Measurements from ENCODE around the gene TOMM20. TPM values are rescaled to one million over a fixed set of nuclear protein-coding genes. Genes with fewer than 3 reads are reported as not detected.

The TOMM20 gene
- total and polyA plus RNA-seq, 2 donors (not counting 1 experiment from before 2014, with no cell fraction given) = 25.0 to 77.3 TPM

DNA sequence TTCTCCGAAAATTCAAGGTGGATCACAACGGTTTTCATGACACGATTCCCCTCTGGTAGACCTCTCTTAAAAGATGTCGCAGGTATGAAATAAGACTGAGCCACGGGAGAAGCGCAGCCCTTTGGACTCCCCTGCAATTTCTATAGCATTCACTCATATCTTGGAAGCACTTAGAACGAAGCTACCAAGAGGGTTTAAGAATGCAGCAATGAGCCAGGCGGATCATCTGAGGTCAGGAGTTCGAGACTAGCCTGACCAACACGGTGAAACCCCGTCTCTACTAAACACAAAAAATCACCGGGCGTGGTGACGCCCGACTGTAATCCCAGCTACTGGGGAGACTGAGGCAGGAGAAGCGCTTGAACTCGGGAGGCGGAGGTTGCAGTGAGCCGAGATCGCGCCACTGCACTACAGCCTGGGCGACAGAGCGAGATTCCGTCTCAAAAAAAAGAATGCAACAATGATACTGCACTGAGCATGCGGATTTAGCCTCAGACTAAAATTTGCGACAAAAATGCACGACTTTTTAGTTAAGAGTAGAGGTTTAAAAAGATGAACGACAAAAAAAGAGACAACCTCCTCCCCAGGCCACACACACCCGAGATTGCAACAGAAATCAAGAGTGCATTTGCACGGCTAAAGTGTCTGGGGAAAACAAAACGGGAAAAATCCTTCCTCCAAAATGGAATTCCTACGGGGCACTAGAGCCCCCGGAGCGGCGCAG lies 743 bp downstream of the TOMM20 start:
- no peak for TF ChIP-seq EZH2 (IDR thresholded peaks at IDR 0.05; ENCODE audit: borderline replicate concordance, insufficient read depth, low read depth, low read length, poor library complexity, severe bottlenecking)
- TF ChIP-seq, protein P1, sequence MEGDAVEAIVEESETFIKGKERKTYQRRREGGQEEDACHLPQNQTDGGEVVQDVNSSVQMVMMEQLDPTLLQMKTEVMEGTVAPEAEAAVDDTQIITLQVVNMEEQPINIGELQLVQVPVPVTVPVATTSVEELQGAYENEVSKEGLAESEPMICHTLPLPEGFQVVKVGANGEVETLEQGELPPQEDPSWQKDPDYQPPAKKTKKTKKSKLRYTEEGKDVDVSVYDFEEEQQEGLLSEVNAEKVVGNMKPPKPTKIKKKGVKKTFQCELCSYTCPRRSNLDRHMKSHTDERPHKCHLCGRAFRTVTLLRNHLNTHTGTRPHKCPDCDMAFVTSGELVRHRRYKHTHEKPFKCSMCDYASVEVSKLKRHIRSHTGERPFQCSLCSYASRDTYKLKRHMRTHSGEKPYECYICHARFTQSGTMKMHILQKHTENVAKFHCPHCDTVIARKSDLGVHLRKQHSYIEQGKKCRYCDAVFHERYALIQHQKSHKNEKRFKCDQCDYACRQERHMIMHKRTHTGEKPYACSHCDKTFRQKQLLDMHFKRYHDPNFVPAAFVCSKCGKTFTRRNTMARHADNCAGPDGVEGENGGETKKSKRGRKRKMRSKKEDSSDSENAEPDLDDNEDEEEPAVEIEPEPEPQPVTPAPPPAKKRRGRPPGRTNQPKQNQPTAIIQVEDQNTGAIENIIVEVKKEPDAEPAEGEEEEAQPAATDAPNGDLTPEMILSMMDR (IDR thresholded peaks at IDR 0.05) = no peak
- ChIA-PET POLR2A (interaction anchor here (2.3 kb wide), 1 partner anchor 33 kb away, joined by 12 read pairs; the partner anchor contains the start of gene RBM34), CTCF (interaction anchor here (1.0 to 1.9 kb wide), 5 partner anchors 22 to 649 kb away, joined by 3 to 5 read pairs (median 4); partner anchors contain the start of gene TARBP1)
- no peaks in the 10 kb centered on the region for H3K9me3 Mint-ChIP-seq (ENCODE audit: insufficient read depth)
- H2AFZ ChIP-seq (ENCODE audit: insufficient read depth, low read depth, low read length, poor library complexity, severe bottlenecking) = peak overlapping the region; percentile 84
- peak overlapping the region; percentile 95 for H3K9ac ChIP-seq (ENCODE audit: low read length)
- H3K27me3 Mint-ChIP-seq = no peaks in the 10 kb centered on the region
- H3K27ac Mint-ChIP-seq = peak overlapping the region; percentile 99
- H3K4me1 Mint-ChIP-seq = peaks cover 41% of the 10 kb centered on the region
- H3K27me3 ChIP-seq (replicated peaks in 1 of 4; ENCODE audit: control extremely low read depth in 1 of 4, control insufficient read depth in 3 of 4, insufficient read depth in 4 of 4, low read length in 3 of 4) = no peaks in the 10 kb centered on the region
- H4K20me1 ChIP-seq (ENCODE audit: control insufficient read depth, insufficient read depth, low read length, poor library complexity, severe bottlenecking) = peaks cover 24% of the 10 kb centered on the region
- peak overlapping the region; percentile 97 for H3K4me3 Mint-ChIP-seq
- H3K4me3 ChIP-seq (ENCODE audit: control extremely low read depth in 1 of 5, extremely low read depth in 1 of 5, insufficient read depth in 1 of 5, low read depth in 2 of 5, low read length in 4 of 5) = peak overlapping the region; percentile 72 to 99 (median 89)
- peaks cover 4 to 5% of the 10 kb centered on the region in 2 experiments for H3K36me3 ChIP-seq (replicated peaks in 1 of 2; ENCODE audit: control extremely low read depth in 1 of 2, control insufficient read depth in 1 of 2, extremely low read depth in 1 of 2, insufficient read depth in 2 of 2, low read length in 1 of 2)
- peaks cover 16 to 20% of the 10 kb centered on the region in 2 donors for H3K4me1 ChIP-seq (ENCODE audit: control insufficient read depth in 2 of 2, insufficient read depth in 2 of 2, low read length in 2 of 2)
- no peaks in the 10 kb centered on the region for H3K9me3 ChIP-seq (ENCODE audit: control extremely low read depth in 1 of 3, control insufficient read depth in 2 of 3, insufficient read depth in 1 of 3, low read length in 2 of 3)
- peaks cover 64% of the 10 kb centered on the region for H3K79me2 ChIP-seq (ENCODE audit: control insufficient read depth, insufficient read depth, low read length)
- under 1% methylated on average over 27 of the region's 35 CpGs for WGBS (ENCODE audit: insufficient coverage)
- H3K4me2 ChIP-seq (replicated peaks; ENCODE audit: low read depth, low read length, poor library complexity, severe bottlenecking) = peak overlapping the region; percentile 80
- intact Hi-C loops (cut with micrococcal nuclease) = loop anchor here (1.0 to 10.0 kb wide), 4 partner anchors 33 to 755 kb away; partner anchors contain the start of genes ARID4B, B3GALNT2, COA6 and GGPS1
- H3K27ac ChIP-seq (ENCODE audit: low read length in 2 of 2) = peak overlapping the region; percentile 84 to 95
- ATAC-seq (ENCODE audit: low read depth) (no peak), DNase-seq (peak; percentile 22)

All from B cell (primary cell).